Loucy (cell line): ENCODE measurements around the gene DOK7.

Experiments
- H2AFZ ChIP-seq: fragments of 200-600 bp; sonication (generic); 2 replicates; pipeline ENCODE4 v1.6.0; 2016; ENCODE audit warnings: antibody characterized with exemption, mild to moderate bottlenecking, low read length, moderate library complexity
- H3F3A ChIP-seq: fragments of 200-600 bp; 2 replicates; pipeline ENCODE4 v1.6.0; 2016; ENCODE audit warnings: antibody characterized with exemption, low read depth, mild to moderate bottlenecking
- H3K27me3 ChIP-seq: fragments of 200-600 bp; sonication (generic); 2 replicates; pipeline ENCODE4 v1.6.1; 2014; ENCODE audit warnings: low read length, mild to moderate bottlenecking; ENCODE audit not compliant: insufficient read depth, poor library complexity, severe bottlenecking
- H3K36me3 ChIP-seq: fragments of 200-600 bp; sonication (generic); 2 replicates; pipeline ENCODE4 v1.6.1; 2016; ENCODE audit warnings: low read length; ENCODE audit not compliant: insufficient read depth
- H3K4me1 ChIP-seq: fragments of 200-600 bp; sonication (generic); 2 replicates; pipeline ENCODE4 v1.5.1; 2014; ENCODE audit warnings: low read length, mild to moderate bottlenecking; ENCODE audit not compliant: insufficient read depth, poor library complexity, severe bottlenecking
- H3K4me2 ChIP-seq: fragments of 200-600 bp; sonication (generic); 2 replicates; pipeline ENCODE4 v1.6.0; 2014; ENCODE audit warnings: antibody characterized with exemption, low read length, low read depth, mild to moderate bottlenecking; ENCODE audit not compliant: poor library complexity, severe bottlenecking
- H3K4me3 ChIP-seq: fragments of 200-600 bp; sonication (generic); 2 replicates; pipeline ENCODE4 v1.5.1; 2014; ENCODE audit warnings: low read length, mild to moderate bottlenecking, mixed read lengths; ENCODE audit not compliant: poor library complexity, severe bottlenecking
- H3K79me2 ChIP-seq: fragments of 200-600 bp; sonication (generic); 2 replicates; pipeline ENCODE4 v1.6.1; 2014; ENCODE audit warnings: low read length; ENCODE audit not compliant: insufficient read depth
- H3K9ac ChIP-seq: fragments of 200-600 bp; sonication (generic); 2 replicates; pipeline ENCODE4 v1.6.0; 2014; ENCODE audit warnings: mild to moderate bottlenecking, low read depth, low read length, moderate library complexity; ENCODE audit not compliant: poor library complexity, severe bottlenecking
- H3K9me2 ChIP-seq: fragments of 200-600 bp; sonication (generic); replicated peaks from 2 replicates; pipeline ENCODE4 v1.6.1; 2016; ENCODE audit warnings: low read depth, low read length, mixed read lengths
- H3K9me3 ChIP-seq: fragments of 200-600 bp; sonication (generic); 2 replicates; pipeline ENCODE4 v1.6.1; 2014; ENCODE audit warnings: mild to moderate bottlenecking, antibody characterized with exemption, low read length, low read depth; ENCODE audit not compliant: insufficient read depth
- H4K20me1 ChIP-seq: fragments of 200-600 bp; sonication (generic); 2 replicates; pipeline ENCODE4 v1.6.0; 2014; ENCODE audit warnings: antibody characterized with exemption, low read length, mild to moderate bottlenecking; ENCODE audit not compliant: insufficient read depth, poor library complexity, severe bottlenecking
- EZH2phosphoT487 ChIP-seq: fragments of 200-600 bp; IDR thresholded peaks from 2 replicates; pipeline ENCODE4 v1.6.1; 2018; ENCODE audit warnings: antibody characterized with exemption, mild to moderate bottlenecking, moderate library complexity, borderline replicate concordance
- TF ChIP-seq, protein P1 (sequence below): fragments of 200-600 bp; sonication (generic); conservative IDR thresholded peaks from 2 replicates; pipeline ENCODE4 v1.5.1; 2014; ENCODE audit warnings: mild to moderate bottlenecking, antibody characterized with exemption, low read length

Gene DOK7

DNA sequence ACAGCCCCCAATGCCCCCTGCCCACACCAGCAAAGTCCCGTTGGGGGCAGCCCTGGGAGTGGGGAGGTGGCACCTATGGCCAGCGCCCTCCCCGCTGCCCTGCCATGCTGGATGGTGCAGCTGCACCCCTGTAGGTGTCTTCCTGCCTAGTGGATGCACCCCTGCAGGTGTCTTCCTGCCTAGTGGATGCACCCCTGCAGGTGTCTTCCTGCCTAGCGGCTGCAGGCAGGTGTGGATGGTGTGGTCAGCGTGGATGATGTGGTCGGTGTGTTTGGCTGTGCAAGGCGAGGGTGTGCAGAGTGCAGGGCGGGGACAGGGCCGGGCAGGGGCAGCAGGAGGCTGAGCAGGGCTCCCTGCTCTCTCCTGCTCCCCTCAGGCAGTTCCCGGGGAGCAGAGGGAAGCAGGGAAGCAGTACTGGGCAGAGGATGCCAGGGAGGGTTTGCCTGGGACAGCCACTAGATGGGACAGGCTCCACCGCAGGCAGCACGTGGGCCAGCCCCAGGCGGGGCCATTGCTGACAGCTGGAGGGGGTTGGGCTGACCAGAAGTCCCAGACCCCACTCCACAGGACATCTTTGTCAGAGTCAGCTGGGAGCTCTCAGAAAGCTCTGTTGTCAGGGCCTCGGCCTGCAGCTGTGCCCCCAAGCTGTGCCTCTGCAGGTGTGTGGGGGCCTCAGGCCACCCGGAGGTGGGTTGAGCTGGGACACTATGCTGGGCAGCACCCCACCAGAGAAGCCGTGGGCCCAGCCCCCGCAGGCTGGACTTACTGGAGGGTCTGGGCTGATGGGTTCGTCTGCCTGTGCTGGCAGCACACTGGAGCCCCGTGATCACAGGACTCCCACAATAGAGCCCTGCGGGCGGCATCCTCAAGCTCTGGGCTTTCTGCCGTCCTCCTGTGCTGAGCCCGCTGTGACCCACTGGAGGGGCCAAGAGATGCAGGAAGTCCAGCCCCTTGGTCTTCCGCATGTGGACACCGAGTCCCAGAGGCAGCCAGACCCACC is 23.7 kb downstream of the DOK7 start:
- no peak overlapping the region for H2AFZ ChIP-seq
- H3K4me2 ChIP-seq: no peak overlapping the region
- no peak overlapping the region for H3K9ac ChIP-seq
- no peaks in the 10 kb centered on the region for H4K20me1 ChIP-seq
- H3K36me3 ChIP-seq: no peaks in the 10 kb centered on the region
- H3K4me1 ChIP-seq: no peaks in the 10 kb centered on the region
- H3K4me3 ChIP-seq: no peak overlapping the region
- H3F3A ChIP-seq: no peaks in the 10 kb centered on the region
- H3K79me2 ChIP-seq: no peaks in the 10 kb centered on the region
- H3K27me3 ChIP-seq: no peaks in the 10 kb centered on the region
- H3K9me3 ChIP-seq: no peaks in the 10 kb centered on the region
- no peaks in the 10 kb centered on the region for H3K9me2 ChIP-seq
- TF ChIP-seq, protein P1, sequence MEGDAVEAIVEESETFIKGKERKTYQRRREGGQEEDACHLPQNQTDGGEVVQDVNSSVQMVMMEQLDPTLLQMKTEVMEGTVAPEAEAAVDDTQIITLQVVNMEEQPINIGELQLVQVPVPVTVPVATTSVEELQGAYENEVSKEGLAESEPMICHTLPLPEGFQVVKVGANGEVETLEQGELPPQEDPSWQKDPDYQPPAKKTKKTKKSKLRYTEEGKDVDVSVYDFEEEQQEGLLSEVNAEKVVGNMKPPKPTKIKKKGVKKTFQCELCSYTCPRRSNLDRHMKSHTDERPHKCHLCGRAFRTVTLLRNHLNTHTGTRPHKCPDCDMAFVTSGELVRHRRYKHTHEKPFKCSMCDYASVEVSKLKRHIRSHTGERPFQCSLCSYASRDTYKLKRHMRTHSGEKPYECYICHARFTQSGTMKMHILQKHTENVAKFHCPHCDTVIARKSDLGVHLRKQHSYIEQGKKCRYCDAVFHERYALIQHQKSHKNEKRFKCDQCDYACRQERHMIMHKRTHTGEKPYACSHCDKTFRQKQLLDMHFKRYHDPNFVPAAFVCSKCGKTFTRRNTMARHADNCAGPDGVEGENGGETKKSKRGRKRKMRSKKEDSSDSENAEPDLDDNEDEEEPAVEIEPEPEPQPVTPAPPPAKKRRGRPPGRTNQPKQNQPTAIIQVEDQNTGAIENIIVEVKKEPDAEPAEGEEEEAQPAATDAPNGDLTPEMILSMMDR: no peak
- TF ChIP-seq EZH2phosphoT487: no peak

DNA sequence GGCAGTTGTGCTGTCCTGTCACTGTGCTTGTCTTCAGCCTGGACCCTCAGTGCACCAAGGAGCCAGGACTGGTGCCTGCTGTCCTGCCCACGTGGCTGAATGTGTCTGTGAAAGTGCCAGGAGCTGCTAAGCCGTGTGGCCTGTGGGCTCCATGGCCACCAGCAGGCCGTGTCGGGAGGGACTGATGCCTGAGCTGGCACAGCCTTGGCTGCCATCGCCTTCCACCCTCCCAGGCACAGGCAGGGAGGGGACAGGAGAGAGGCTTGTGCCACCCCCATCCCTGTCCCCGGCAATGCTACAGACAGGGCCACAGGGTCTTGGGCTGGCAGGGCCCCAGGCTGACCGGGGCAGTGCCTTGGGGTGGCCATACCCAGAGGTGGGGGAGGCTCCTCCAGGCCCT is 24.8 kb downstream of the DOK7 start:
- TF ChIP-seq, protein P1: no peak
- no peak for TF ChIP-seq EZH2phosphoT487
- no peaks in the 10 kb centered on the region for H3K36me3 ChIP-seq
- H3K9me2 ChIP-seq: no peaks in the 10 kb centered on the region
- no peak overlapping the region for H3K4me3 ChIP-seq
- H3K4me2 ChIP-seq: no peak overlapping the region
- no peaks in the 10 kb centered on the region for H4K20me1 ChIP-seq
- H3K9ac ChIP-seq: no peak overlapping the region
- H3K9me3 ChIP-seq: no peaks in the 10 kb centered on the region
- no peak overlapping the region for H2AFZ ChIP-seq
- H3F3A ChIP-seq: no peaks in the 10 kb centered on the region
- H3K4me1 ChIP-seq: no peaks in the 10 kb centered on the region
- no peaks in the 10 kb centered on the region for H3K79me2 ChIP-seq
- H3K27me3 ChIP-seq: no peaks in the 10 kb centered on the region

DNA sequence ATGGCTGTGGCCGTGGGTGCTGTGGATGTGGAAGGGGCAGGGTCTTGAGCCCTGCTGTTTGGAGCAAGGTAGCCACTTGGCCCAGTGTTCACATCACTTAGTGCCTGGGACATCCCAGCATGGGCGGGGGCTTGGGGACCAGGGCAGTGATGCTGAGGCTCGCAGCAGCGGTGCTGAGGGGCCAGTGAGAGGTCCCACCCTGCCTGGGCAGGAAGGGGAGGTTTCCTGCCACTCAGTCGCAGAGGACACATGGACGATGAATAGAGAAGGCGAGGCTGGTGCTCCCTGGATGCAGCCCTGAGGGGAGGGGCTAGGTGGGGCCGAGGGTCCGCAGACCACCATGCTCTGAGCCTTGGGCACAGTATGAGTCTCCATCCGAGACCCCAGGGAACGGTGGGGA is 25.7 kb downstream of the DOK7 start:
- Histone ChIP-seq H3K9ac (no peak overlapping the region), H3K4me3 (no peak overlapping the region), H3K36me3 (no peaks in the 10 kb centered on the region), H3K4me1 (no peaks in the 10 kb centered on the region), H3K9me3 (no peaks in the 10 kb centered on the region), H2AFZ (no peak overlapping the region), H3K4me2 (no peak overlapping the region), H3K27me3 (no peaks in the 10 kb centered on the region), H3K9me2 (no peaks in the 10 kb centered on the region), H4K20me1 (no peaks in the 10 kb centered on the region), H3F3A (no peaks in the 10 kb centered on the region), H3K79me2 (no peaks in the 10 kb centered on the region)
- TF ChIP-seq EZH2phosphoT487: no peak
- TF ChIP-seq, protein P1: no peak
